OCI-LY1 (cell line): ENCODE measurements around the gene MRPL1.

ENCODE experiments used
- H2AFZ ChIP-seq: fragments of 200-600 bp; sonication (generic), shearing (Covaris generic); 2 replicates; pipeline ENCODE4 v1.6.0; 2014; ENCODE audit warnings: antibody characterized with exemption, mild to moderate bottlenecking, low read length
- H3F3A ChIP-seq: fragments of 200-600 bp; sonication (generic), shearing (Covaris generic); 2 replicates; pipeline ENCODE4 v1.6.0; 2014; ENCODE audit warnings: mild to moderate bottlenecking, antibody characterized with exemption, low read length, moderate library complexity; ENCODE audit not compliant: insufficient read depth
- H3K27ac ChIP-seq: fragments of 200-600 bp; sonication (generic); 2 replicates; pipeline ENCODE4 v1.5.1; 2014; ENCODE audit warnings: low read length, mixed run types, mild to moderate bottlenecking, low read depth; ENCODE audit not compliant: poor library complexity, severe bottlenecking
- H3K27me3 ChIP-seq: fragments of 200-600 bp; sonication (generic); 2 replicates; pipeline ENCODE4 v1.6.0; 2014; ENCODE audit warnings: antibody characterized with exemption, mild to moderate bottlenecking, low read length, moderate library complexity; ENCODE audit not compliant: insufficient read depth
- H3K36me3 ChIP-seq: fragments of 200-600 bp; sonication (generic); 2 replicates; pipeline ENCODE4 v1.6.1; 2014; ENCODE audit warnings: mild to moderate bottlenecking, antibody characterized with exemption, low read length, moderate library complexity, mixed read lengths; ENCODE audit not compliant: insufficient read depth
- H3K4me1 ChIP-seq: fragments of 200-600 bp; sonication (generic); 2 replicates; pipeline ENCODE4 v1.5.1; 2014; ENCODE audit warnings: mild to moderate bottlenecking, low read length, moderate library complexity; ENCODE audit not compliant: insufficient read depth, severe bottlenecking
- H3K4me2 ChIP-seq: fragments of 200-600 bp; sonication (generic), shearing (Covaris generic); 2 replicates; pipeline ENCODE4 v1.6.1; 2014; ENCODE audit warnings: low read length
- H3K4me3 ChIP-seq: fragments of 200-600 bp; sonication (generic); 2 replicates; pipeline ENCODE4 v1.5.1; 2014; ENCODE audit warnings: low read length, low read depth, mild to moderate bottlenecking, mixed read lengths; ENCODE audit not compliant: poor library complexity, severe bottlenecking
- H3K79me2 ChIP-seq: fragments of 200-600 bp; shearing (Covaris generic); 2 replicates; pipeline ENCODE4 v1.6.1; 2016; ENCODE audit warnings: mixed run types, low read length, mixed read lengths; ENCODE audit not compliant: insufficient read depth
- H3K9ac ChIP-seq: fragments of 200-600 bp; sonication (generic), shearing (Covaris generic); 2 replicates; pipeline ENCODE4 v1.6.1; 2014; ENCODE audit warnings: mild to moderate bottlenecking, low read length, mixed read lengths
- H3K9me2 ChIP-seq: fragments of 200-600 bp; sonication (generic), shearing (Covaris generic); 2 replicates; pipeline ENCODE4 v1.6.1; 2014; ENCODE audit warnings: low read depth, mild to moderate bottlenecking, low read length, mixed read lengths
- H3K9me3 ChIP-seq: fragments of 200-600 bp; shearing (Covaris generic); 2 replicates; pipeline ENCODE4 v1.6.1; 2014; ENCODE audit warnings: low read length, mixed read lengths
- H4K20me1 ChIP-seq: fragments of 200-600 bp; sonication (generic), shearing (Covaris generic); 2 replicates; pipeline ENCODE4 v1.6.0; 2016; ENCODE audit warnings: mild to moderate bottlenecking, low read length; ENCODE audit not compliant: insufficient read depth
- EZH2 ChIP-seq: fragments of 200-600 bp; sonication (generic), shearing (Covaris generic); IDR thresholded peaks from 2 replicates; pipeline ENCODE4 v1.8.0; 2017; ENCODE audit warnings: borderline replicate concordance, mixed run types, mild to moderate bottlenecking, antibody characterized with exemption, low read length, moderate library complexity, mixed read lengths
- TF ChIP-seq, protein P1 (sequence below): fragments of 200-600 bp; sonication (generic), shearing (Covaris generic); IDR thresholded peaks from 2 replicates; pipeline ENCODE4 v1.5.1; 2017; ENCODE audit warnings: mild to moderate bottlenecking, antibody characterized with exemption, low read length, moderate library complexity, mixed read lengths

MRPL1 gene

DNA sequence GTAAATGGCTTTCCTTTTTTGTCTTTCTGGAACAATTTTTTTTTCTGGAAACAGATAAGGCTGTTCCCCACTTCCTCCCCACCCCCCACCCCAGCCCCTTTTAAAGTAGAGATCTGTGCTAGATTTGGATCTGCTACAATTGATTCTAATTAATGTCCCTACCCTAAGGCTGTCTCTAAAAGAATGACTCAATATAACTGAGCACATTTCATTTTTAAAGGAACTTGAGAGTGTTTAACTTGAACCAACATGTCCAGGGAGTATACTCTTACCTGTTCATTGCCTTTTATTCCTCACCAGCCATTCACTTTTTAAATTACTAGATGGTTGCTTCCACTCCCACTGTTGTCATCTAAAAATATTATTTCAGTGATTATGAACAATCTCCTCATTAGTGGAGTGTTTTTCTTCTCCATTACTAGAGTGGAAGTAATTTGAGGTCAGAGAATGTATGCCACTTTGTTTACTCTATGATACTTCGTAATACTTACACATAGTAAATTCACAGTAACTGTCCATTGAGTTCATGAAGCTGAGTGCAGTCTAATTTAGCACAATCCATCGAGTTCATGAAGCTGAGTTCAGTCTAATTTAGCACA lies 29.4 kb upstream of the MRPL1 start:
- Histone ChIP-seq H3K9me3 (no peaks in the 10 kb centered on the region), H2AFZ (no peak overlapping the region), H3K9me2 (no peaks in the 10 kb centered on the region), H3K36me3 (no peaks in the 10 kb centered on the region), H3K9ac (no peak overlapping the region), H3K4me1 (no peaks in the 10 kb centered on the region), H3K4me2 (no peak overlapping the region), H4K20me1 (no peaks in the 10 kb centered on the region), H3F3A (no peaks in the 10 kb centered on the region), H3K79me2 (no peaks in the 10 kb centered on the region), H3K27ac (no peak overlapping the region), H3K4me3 (no peak overlapping the region), H3K27me3 (no peaks in the 10 kb centered on the region)
- no peak for TF ChIP-seq EZH2
- TF ChIP-seq, protein P1, sequence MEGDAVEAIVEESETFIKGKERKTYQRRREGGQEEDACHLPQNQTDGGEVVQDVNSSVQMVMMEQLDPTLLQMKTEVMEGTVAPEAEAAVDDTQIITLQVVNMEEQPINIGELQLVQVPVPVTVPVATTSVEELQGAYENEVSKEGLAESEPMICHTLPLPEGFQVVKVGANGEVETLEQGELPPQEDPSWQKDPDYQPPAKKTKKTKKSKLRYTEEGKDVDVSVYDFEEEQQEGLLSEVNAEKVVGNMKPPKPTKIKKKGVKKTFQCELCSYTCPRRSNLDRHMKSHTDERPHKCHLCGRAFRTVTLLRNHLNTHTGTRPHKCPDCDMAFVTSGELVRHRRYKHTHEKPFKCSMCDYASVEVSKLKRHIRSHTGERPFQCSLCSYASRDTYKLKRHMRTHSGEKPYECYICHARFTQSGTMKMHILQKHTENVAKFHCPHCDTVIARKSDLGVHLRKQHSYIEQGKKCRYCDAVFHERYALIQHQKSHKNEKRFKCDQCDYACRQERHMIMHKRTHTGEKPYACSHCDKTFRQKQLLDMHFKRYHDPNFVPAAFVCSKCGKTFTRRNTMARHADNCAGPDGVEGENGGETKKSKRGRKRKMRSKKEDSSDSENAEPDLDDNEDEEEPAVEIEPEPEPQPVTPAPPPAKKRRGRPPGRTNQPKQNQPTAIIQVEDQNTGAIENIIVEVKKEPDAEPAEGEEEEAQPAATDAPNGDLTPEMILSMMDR, result no peak

DNA sequence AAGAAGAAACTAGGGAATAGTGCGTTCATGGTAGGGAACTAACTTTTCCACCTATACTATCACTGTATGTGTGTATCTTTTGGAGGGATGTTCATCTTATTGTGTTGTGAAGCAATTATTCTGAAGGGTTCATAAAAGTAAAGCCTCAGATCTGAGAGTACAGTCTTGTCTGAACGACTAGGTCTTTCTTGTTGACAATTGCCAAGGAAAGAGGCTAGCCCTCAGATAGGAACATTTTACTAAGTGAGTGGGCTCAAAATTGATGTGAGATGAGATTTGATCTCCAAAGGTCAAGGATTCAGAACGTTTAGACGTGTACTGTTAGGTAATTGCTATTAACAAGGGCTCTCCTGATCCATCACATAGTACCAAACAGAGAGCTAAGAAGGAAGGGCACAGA lies 28.2 kb upstream of the MRPL1 start:
- no peaks in the 10 kb centered on the region for H3K27me3 ChIP-seq
- H3K79me2 ChIP-seq, result no peaks in the 10 kb centered on the region
- no peak overlapping the region for H3K4me2 ChIP-seq
- no peaks in the 10 kb centered on the region for H3K4me1 ChIP-seq
- H3K9ac ChIP-seq, result no peak overlapping the region
- H3K27ac ChIP-seq, result no peak overlapping the region
- H3K9me3 ChIP-seq, result no peaks in the 10 kb centered on the region
- no peaks in the 10 kb centered on the region for H3K36me3 ChIP-seq
- no peak overlapping the region for H2AFZ ChIP-seq
- no peak overlapping the region for H3K4me3 ChIP-seq
- TF ChIP-seq EZH2, result no peak
- TF ChIP-seq, protein P1, result no peak
- H3F3A ChIP-seq, result no peaks in the 10 kb centered on the region
- H4K20me1 ChIP-seq, result no peaks in the 10 kb centered on the region
- H3K9me2 ChIP-seq, result no peaks in the 10 kb centered on the region

DNA sequence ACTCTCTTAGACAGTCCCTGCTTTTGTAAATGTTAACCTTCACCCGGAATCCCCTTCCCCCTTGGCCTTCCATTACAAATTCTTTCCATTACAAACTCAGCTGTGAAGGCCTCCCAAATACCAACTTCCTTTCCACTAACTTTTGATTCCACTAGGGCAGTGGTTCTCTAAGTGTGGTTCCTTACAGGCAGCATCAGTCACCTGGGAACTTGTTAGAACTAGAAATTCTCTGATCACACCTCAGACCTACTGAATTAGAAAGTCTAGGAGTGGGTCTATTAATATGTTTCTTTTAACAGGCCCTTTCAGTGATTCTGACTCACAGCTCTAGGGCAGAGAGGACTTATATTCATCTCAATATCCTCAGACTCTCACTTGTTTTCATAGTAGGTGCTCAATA lies 19.0 kb upstream of the MRPL1 start:
- H3K4me3 ChIP-seq, result no peak overlapping the region
- H3F3A ChIP-seq, result no peaks in the 10 kb centered on the region
- H4K20me1 ChIP-seq, result no peaks in the 10 kb centered on the region
- H3K9ac ChIP-seq, result no peak overlapping the region
- no peaks in the 10 kb centered on the region for H3K4me1 ChIP-seq
- H3K79me2 ChIP-seq, result no peaks in the 10 kb centered on the region
- H2AFZ ChIP-seq, result no peak overlapping the region
- H3K9me3 ChIP-seq, result no peaks in the 10 kb centered on the region
- H3K9me2 ChIP-seq, result no peaks in the 10 kb centered on the region
- H3K27ac ChIP-seq, result no peak overlapping the region
- H3K36me3 ChIP-seq, result no peaks in the 10 kb centered on the region
- H3K27me3 ChIP-seq, result no peaks in the 10 kb centered on the region
- H3K4me2 ChIP-seq, result no peak overlapping the region
- TF ChIP-seq, protein P1, result no peak
- TF ChIP-seq EZH2, result no peak
